Gastrocnemius medialis (tissue), 4 donors: Measurements from ENCODE around the gene PHF14.

Experiments used
- POLR2A ChIP-seq, 2 donors: fragments of 450-650 bp; IDR thresholded peaks; one replicate each; pipeline ENCODE4 v1.6.1; 2017; ENCODE audit warnings: antibody characterized with exemption in 2 of 2, mild to moderate bottlenecking in 2 of 2, moderate library complexity in 2 of 2
- TF ChIP-seq, protein P1 (sequence below), 5 experiments: fragments of 450-650 bp in 3 of 5; fragments of 200-600 bp in 2 of 5; sonication (generic) in 2 of 5; IDR thresholded peaks in 4 of 5; conservative IDR thresholded peaks in 1 of 5; 1 replicate in 4 of 5; 2 replicates in 1 of 5; pipeline ENCODE4 v1.5.1; 2016 to 2019; ENCODE audit warnings: antibody characterized with exemption in 5 of 5, mild to moderate bottlenecking in 3 of 5, moderate library complexity in 3 of 5

DNA sequence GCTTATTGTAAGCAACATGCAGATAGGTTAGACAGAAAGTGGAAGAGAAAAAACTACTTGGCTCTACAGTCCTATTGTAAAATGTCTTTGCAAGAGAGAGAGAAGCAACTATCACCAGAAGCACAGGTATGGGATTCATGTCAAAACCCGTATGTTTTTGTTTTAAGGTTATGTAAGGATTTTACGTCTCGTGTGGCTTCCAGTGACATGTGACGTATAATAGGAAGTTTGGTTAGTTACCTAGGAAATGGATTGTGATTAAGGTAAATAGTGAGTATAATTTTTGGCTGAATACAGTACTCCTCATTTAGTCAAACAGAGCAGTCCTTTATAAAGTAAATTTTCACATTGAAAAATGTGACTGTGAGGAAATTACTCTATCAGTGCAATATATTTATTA is 62.0 kb downstream of the PHF14 start:
- TF ChIP-seq, protein P1, sequence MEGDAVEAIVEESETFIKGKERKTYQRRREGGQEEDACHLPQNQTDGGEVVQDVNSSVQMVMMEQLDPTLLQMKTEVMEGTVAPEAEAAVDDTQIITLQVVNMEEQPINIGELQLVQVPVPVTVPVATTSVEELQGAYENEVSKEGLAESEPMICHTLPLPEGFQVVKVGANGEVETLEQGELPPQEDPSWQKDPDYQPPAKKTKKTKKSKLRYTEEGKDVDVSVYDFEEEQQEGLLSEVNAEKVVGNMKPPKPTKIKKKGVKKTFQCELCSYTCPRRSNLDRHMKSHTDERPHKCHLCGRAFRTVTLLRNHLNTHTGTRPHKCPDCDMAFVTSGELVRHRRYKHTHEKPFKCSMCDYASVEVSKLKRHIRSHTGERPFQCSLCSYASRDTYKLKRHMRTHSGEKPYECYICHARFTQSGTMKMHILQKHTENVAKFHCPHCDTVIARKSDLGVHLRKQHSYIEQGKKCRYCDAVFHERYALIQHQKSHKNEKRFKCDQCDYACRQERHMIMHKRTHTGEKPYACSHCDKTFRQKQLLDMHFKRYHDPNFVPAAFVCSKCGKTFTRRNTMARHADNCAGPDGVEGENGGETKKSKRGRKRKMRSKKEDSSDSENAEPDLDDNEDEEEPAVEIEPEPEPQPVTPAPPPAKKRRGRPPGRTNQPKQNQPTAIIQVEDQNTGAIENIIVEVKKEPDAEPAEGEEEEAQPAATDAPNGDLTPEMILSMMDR (IDR thresholded peaks at IDR 0.05 in 4 of 5, conservative IDR thresholded peaks at IDR 0.05 in 1 of 5) = no peak
- no peak for TF ChIP-seq POLR2A (IDR thresholded peaks at IDR 0.05)
